ENCODE measurements around the gene LRRC71. TPM values are rescaled to one million over a fixed set of nuclear protein-coding genes. Genes with fewer than 3 reads are reported as not detected.

Gene LRRC71
- polyA plus RNA-seq, 1 of the 3 experiments (the other 2 are of a cell fraction) = 0.03 TPM

- no peak overlapping the region for H3K4me3 ChIP-seq (ENCODE audit: low read depth in 2 of 2, low read length in 1 of 2)
- ChIA-PET POLR2A (no interaction called here), CTCF (interaction anchor here (1.3 to 12.9 kb wide), 4 partner anchors 10 to 62 kb away, joined by 3 to 308 read pairs (median 93); partner anchors contain the start of gene PEAR1)
Observed at GRCh38 chr1:156921053-156921529, 659 bp downstream of the LRRC71 start.

GRCh38 chr1:156922986-156923669, 2.7 kb downstream of the LRRC71 start:
- WGBS (ENCODE audit: low lambda C conversion rate) = 84% methylated on average over 8 of the region's 11 CpGs
- no peak for DNase-seq
- no peaks in the 10 kb centered on the region for H3K36me3 ChIP-seq (replicated peaks in 1 of 2; ENCODE audit: control insufficient read depth in 1 of 2, insufficient read depth in 2 of 2, low read length in 1 of 2)
- H3K27me3 ChIP-seq (ENCODE audit: insufficient read depth) = no peaks in the 10 kb centered on the region
- peaks cover 3% of the 10 kb centered on the region; the same call in 1 of the 2 replicates for H3K9me3 ChIP-seq
- H3K9me2 ChIP-seq = no peaks in the 10 kb centered on the region
- TF ChIP-seq RFX5 (IDR thresholded peaks at IDR 0.05; ENCODE audit: low read length) (no peak), RCOR1 (IDR thresholded peaks at IDR 0.05; ENCODE audit: low read length) (no peak), CTCF (IDR thresholded peaks at IDR 0.05) (no peak), TEAD4 (IDR thresholded peaks at IDR 0.05; ENCODE audit: borderline replicate concordance, insufficient read depth) (no peak), GATA2 (CRISPR knock-in tag; IDR thresholded peaks at IDR 0.05) (no peak), TAF1 (IDR thresholded peaks at IDR 0.05; ENCODE audit: borderline replicate concordance, low read depth, low read length) (no peak), RXRA (IDR thresholded peaks at IDR 0.05; ENCODE audit: borderline replicate concordance, low read depth) (no peak), GABPA (IDR thresholded peaks at IDR 0.05; ENCODE audit: low read depth) (no peak), MXI1 (IDR thresholded peaks at IDR 0.05; ENCODE audit: low read depth, low read length) (no peak), RAD21 (IDR thresholded peaks at IDR 0.05; ENCODE audit: low read length) (no peak), USF1 (IDR thresholded peaks at IDR 0.05; ENCODE audit: borderline replicate concordance, low read depth) (no peak), ELF1 (IDR thresholded peaks at IDR 0.05) (no peak), SMC3 (IDR thresholded peaks at IDR 0.05; ENCODE audit: low read depth, low read length) (no peak), JUND (IDR thresholded peaks at IDR 0.05) (no peak)
- TF ChIP-seq, protein P1, sequence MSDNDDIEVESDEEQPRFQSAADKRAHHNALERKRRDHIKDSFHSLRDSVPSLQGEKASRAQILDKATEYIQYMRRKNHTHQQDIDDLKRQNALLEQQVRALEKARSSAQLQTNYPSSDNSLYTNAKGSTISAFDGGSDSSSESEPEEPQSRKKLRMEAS (IDR thresholded peaks at IDR 0.05; ENCODE audit: low read depth) = no peak
- no peaks in the 10 kb centered on the region for H3K79me2 ChIP-seq (ENCODE audit: insufficient read depth)
- H3F3A ChIP-seq (replicated peaks; ENCODE audit: insufficient read depth) = peaks cover 21% of the 10 kb centered on the region
- CTCF ChIA-PET = interaction anchor here (1.4 to 12.9 kb wide), 4 partner anchors 12 to 234 kb away, joined by 4 to 308 read pairs (median 93); partner anchors contain the start of gene PEAR1
- H3K4me3 ChIP-seq (ENCODE audit: low read depth in 2 of 2, low read length in 1 of 2) = no peak overlapping the region
- no peak overlapping the region for H3K9ac ChIP-seq
- H3K4me1 ChIP-seq (ENCODE audit: control insufficient read depth in 1 of 2, insufficient read depth in 2 of 2, low read depth in 1 of 2, low read length in 1 of 2) = peaks cover 5 to 25% of the 10 kb centered on the region in 2 experiments; a peak in 2 of 4 replicates
- no peak overlapping the region for H3K27ac ChIP-seq (ENCODE audit: low read depth in 2 of 2, low read length in 1 of 2)
- H4K20me1 ChIP-seq (ENCODE audit: insufficient read depth) = no peaks in the 10 kb centered on the region
- H2AFZ ChIP-seq (ENCODE audit: low read depth) = no peak overlapping the region
- no peak overlapping the region for H3K4me2 ChIP-seq
- POLR2A ChIA-PET = interaction anchor here (0.6 kb wide), 1 partner anchor 237 kb away, joined by 4 read pairs; no protein-coding TSS in a partner anchor

More at GRCh38 chr1:156921053-156921529, 659 bp downstream of the LRRC71 start:
- peaks cover 3 to 13% of the 10 kb centered on the region in 2 experiments; a peak in 2 of 4 replicates for H3K4me1 ChIP-seq (ENCODE audit: control insufficient read depth in 1 of 2, insufficient read depth in 2 of 2, low read depth in 1 of 2, low read length in 1 of 2)
- H4K20me1 ChIP-seq (ENCODE audit: insufficient read depth) = no peaks in the 10 kb centered on the region
- no peaks in the 10 kb centered on the region for H3K27me3 ChIP-seq (ENCODE audit: insufficient read depth)
- H3K36me3 ChIP-seq (replicated peaks in 1 of 2; ENCODE audit: control insufficient read depth in 1 of 2, insufficient read depth in 2 of 2, low read length in 1 of 2) = no peaks in the 10 kb centered on the region
- no peak overlapping the region for H2AFZ ChIP-seq (ENCODE audit: low read depth)
- H3K9me2 ChIP-seq = no peaks in the 10 kb centered on the region
- H3F3A ChIP-seq (replicated peaks; ENCODE audit: insufficient read depth) = peaks cover 9% of the 10 kb centered on the region
- no peaks in the 10 kb centered on the region for H3K79me2 ChIP-seq (ENCODE audit: insufficient read depth)
- no peak overlapping the region for H3K27ac ChIP-seq (ENCODE audit: low read depth in 2 of 2, low read length in 1 of 2)
- TF ChIP-seq RAD21 (IDR thresholded peaks at IDR 0.05; ENCODE audit: low read length) (no peak), TEAD4 (IDR thresholded peaks at IDR 0.05; ENCODE audit: borderline replicate concordance, insufficient read depth) (no peak), CHD2 (IDR thresholded peaks at IDR 0.05; ENCODE audit: low read length, partially characterized antibody) (no peak), NFIC (IDR thresholded peaks at IDR 0.05; ENCODE audit: borderline replicate concordance) (no peak), FOXJ3 (CRISPR knock-in tag; IDR thresholded peaks at IDR 0.05) (no peak), MEF2A (IDR thresholded peaks at IDR 0.05; ENCODE audit: borderline replicate concordance, low read depth) (no peak), SMC3 (IDR thresholded peaks at IDR 0.05; ENCODE audit: low read depth, low read length) (no peak), RCOR1 (IDR thresholded peaks at IDR 0.05; ENCODE audit: low read length) (no peak), TAF1 (IDR thresholded peaks at IDR 0.05; ENCODE audit: borderline replicate concordance, low read depth, low read length) (no peak), RXRA (IDR thresholded peaks at IDR 0.05; ENCODE audit: borderline replicate concordance, low read depth) (no peak), POLR2AphosphoS5 (IDR thresholded peaks at IDR 0.05; ENCODE audit: low read depth, low read length) (no peak), CTCF (IDR thresholded peaks at IDR 0.05) (no peak)
- DNase-seq = no peak
- peaks cover 3% of the 10 kb centered on the region; the same call in 1 of the 2 replicates for H3K9me3 ChIP-seq
- H3K9ac ChIP-seq = no peak overlapping the region
- 90% methylated on average over 7 of the region's 7 CpGs for WGBS (ENCODE audit: low lambda C conversion rate)
- H3K4me2 ChIP-seq = no peak overlapping the region
